Skeletal muscle cell (primary cell): ENCODE results near the gene CRYBG2.
"Not testable (repeated sequence)": the region's sequence is repeated elsewhere in the genome, so short reads cannot be mapped to it uniquely, and the experiment has no call there.

ENCODE experiments used
- DNase-seq: peaks from one replicate; pipeline ENCODE4 v3.0.0-alpha.2; 2010; ENCODE audit warnings: low read depth
- H3K4me3 ChIP-seq: 2 replicates; pipeline ENCODE4 v1.5.1; 2011; ENCODE audit warnings: low read depth, mild to moderate bottlenecking, control low read depth, low read length, moderate library complexity

CRYBG2 gene

GRCh38 chr1:26353976-26354820, at the start of gene CRYBG2:
Gene CRYBG2, minus strand, starts transcription at chr1:26354130. Its CDS starts 7,473 bp downstream, at chr1:26346657.
- no peak for DNase-seq
- no peak within 1 kb of the TSS for H3K4me3 ChIP-seq

GRCh38 chr1:26403656-26404055, 49.7 kb upstream of the CRYBG2 start:
- no peak for DNase-seq
- no peak overlapping the region for H3K4me3 ChIP-seq

GRCh38 chr1:26401891-26402290, 48.0 kb upstream of the CRYBG2 start:
- DNase-seq: no peak
- no peak overlapping the region for H3K4me3 ChIP-seq

DNA sequence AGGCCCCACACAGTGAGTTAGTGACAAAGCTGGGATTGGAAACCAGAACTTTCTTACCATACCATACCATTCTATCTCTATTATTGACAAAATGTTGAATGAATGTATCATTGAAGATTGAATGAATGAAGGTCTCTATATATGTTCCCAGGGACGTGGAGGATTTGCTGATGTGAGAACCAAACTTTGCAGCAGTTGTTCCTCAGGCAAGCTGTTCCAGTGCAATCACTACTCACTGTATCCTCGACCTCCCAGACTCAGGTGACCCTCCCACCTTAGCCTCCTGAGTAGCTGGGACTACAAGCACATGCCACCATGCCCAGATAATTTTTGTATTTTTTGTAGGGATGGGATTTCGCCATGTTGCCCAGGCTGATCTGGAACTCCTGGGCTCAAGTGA, 45.1 kb upstream of the CRYBG2 start:
- DNase-seq: no peak
- H3K4me3 ChIP-seq: no peak overlapping the region

DNA sequence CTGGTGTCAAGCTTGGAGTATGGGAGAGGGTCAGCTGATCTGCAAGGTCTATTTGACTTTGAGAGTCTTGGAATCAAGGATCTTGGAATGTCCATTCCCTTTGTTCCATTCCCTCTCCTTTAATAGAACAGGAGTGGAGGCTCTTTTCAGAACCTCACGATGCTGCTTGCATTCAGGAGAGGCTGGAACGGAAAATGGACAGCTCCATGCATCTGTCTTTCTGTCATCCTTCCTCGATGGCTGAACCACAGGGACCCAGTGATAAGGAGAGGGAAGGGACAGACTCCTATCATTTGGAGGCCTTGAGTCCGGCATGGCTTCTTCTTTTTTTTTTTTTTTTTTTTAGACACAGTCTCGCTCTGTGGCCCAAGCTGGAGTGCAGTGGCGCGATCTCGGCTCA, 41.8 kb upstream of the CRYBG2 start:
- no peak overlapping the region for H3K4me3 ChIP-seq
- no peak for DNase-seq

GRCh38 chr1:26391450-26391849, 37.5 kb upstream of the CRYBG2 start:
- DNase-seq: no peak
- H3K4me3 ChIP-seq: no peak overlapping the region

- no peak overlapping the region for H3K4me3 ChIP-seq
- no peak for DNase-seq
Measured at GRCh38 chr1:26389604-26390247, 35.8 kb upstream of the CRYBG2 start.

DNA sequence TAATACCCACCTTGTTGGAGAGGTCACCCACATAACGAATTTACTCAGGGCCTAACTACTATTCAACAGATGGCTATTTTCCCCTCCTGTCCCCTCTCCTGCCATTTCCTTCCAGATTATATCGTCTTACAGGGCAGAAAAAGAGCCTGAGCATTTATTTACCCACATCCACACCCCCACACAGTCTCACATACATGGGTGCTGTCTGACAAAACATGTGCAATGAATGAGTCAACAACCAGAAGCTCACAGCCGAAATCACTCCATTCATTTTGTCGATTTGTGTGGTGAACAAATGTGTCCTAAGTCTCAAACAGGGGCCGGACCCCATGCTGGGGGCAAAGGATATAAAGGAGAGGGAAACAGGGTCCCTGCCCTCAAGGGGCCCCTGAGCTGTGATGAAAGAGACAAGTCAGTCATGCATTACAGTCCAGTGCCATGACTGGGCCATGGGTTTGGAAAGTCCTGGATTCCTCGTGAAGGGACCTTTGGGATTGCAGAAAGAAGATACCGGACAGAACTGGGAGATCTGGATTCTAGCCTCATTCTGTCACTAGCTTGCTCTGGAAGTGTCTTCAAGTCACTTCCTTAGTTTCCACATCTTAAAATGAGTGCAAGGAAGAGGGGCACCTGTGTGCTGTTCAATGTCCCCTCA, 35.0 kb upstream of the CRYBG2 start:
- no peak for DNase-seq
- no peak overlapping the region for H3K4me3 ChIP-seq

- H3K4me3 ChIP-seq: no peak overlapping the region
- no peak for DNase-seq
Measured at GRCh38 chr1:26387447-26387846, 33.5 kb upstream of the CRYBG2 start.

DNA sequence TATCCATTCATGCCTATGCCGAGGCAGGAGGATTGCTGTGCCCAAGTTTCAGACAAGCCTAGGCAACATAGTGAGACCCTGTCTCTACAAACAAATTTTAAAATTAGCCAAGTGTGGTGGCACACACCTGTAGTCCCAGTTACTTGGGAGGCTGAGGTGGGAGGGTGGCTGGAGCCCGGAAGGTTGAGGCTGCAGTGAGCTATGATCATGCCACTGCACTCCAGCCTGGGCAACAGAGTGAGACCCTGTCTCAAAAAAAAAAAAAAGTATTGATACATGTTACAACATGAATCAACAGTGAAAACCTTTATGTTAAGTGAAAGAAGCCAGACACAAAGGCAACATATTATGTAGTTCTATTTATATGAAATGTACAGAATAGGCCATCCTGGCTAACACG, 31.1 kb upstream of the CRYBG2 start:
- not testable (repeated sequence) for H3K4me3 ChIP-seq, DNase-seq

GRCh38 chr1:26384076-26384475, 30.1 kb upstream of the CRYBG2 start:
- no peak for DNase-seq
- no peak overlapping the region for H3K4me3 ChIP-seq

DNA sequence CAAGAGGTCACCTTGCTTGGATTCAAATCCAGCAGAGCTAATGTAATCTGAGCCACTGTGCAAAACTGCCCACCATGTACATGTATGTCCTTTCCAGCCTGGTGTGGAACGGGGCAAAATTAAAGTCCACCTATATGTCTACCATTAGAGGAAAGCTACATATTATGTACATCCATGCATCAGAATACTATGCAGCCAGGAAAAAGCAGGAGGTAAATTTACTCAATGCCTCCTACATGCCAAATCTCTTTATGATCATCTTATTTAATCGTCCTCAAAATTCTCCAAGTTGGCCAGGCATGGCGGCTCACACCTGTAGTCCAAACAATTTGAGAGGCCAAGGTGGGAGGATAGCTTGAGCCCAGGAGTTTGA, 24.9 kb upstream of the CRYBG2 start:
- H3K4me3 ChIP-seq: no peak overlapping the region
- no peak for DNase-seq

DNA sequence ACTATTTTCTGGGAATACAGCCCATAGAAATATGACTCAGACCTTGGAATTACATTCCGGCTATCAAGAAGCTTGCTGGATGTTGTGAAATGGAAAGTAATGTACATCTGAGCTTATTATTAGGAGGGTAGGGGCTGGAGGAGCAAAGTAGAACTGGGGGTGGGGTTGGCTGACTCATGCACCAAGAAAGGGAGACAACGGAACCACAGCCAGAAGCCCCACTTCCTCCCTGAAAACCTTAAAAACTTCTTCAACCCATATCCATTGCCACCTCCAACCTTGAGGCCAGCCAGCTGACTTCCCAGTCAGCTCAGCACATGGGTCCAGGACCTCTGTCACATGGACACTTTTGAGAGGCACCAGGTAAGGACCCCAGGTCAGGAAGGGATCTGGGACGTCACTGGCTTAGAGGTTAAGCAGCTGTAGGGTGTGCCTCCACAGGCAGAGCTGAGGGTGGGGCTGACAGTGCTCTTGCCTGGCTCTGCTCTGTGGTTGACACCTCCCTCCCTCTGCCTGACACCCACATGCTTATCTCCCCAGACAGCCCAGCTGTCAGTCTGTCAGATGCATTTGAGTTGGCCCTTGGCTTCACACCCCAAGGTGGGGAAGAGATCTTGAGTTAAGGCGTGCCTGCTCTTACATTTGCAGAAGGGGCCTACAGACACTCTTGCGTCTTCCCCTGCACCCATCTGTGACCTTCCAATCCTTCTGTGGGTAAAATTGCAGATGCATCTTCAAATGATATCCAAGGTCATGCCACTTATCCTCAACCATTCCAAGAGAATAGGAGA, 24.4 kb upstream of the CRYBG2 start:
- peak; percentile 94 for DNase-seq
- no peak overlapping the region for H3K4me3 ChIP-seq

DNA sequence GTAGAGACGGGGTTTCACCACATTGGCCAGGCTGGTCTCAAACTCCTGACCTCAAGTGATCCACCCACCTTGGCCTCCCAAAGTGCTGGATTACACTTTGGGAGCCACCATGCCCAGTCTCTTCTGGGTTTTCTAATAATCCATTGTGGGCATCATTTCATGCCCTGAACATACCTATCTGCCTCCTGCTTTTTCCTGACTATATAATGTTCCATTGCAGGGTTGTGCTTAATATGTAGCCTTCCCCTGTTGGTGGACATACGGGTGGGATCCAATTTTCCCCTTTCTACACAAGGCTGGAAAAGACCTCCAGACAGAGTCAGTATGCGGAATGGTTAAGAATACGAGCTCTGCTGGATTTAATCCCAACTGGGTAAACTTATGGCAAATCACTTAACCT, 22.1 kb upstream of the CRYBG2 start:
- H3K4me3 ChIP-seq: no peak overlapping the region
- DNase-seq: no peak

GRCh38 chr1:26375081-26375480, 21.2 kb upstream of the CRYBG2 start:
- no peak overlapping the region for H3K4me3 ChIP-seq
- no peak for DNase-seq

GRCh38 chr1:26374361-26374760, 20.4 kb upstream of the CRYBG2 start:
- not testable (repeated sequence) for DNase-seq, H3K4me3 ChIP-seq

DNA sequence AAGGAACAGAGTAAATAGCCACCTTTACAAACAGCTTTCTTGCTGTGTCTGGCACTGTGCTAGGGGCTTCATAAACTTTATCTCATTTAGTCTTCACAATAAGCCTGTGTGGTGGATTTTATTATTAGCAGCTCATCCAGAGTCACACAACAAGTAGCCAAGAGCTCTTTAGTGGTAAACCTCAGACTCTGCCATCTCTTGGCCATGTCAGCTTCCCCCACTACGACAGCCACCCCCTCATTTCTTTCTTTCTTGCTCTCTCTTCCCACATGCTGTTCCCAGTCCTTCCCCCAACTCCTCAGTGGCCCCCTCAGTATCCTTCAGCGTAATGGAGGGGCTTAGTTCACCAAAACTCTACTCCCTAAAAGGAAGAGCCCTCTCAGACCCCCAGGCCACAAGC, 19.9 kb upstream of the CRYBG2 start:
- H3K4me3 ChIP-seq: no peak overlapping the region
- DNase-seq: no peak

GRCh38 chr1:26373281-26373680, 19.4 kb upstream of the CRYBG2 start:
- DNase-seq: no peak
- H3K4me3 ChIP-seq: no peak overlapping the region

- not testable (repeated sequence) for DNase-seq, H3K4me3 ChIP-seq
Measured at GRCh38 chr1:26372611-26373010, 18.7 kb upstream of the CRYBG2 start, which contains the start of gene ZNF683. Gene ZNF683, minus strand, starts transcription at chr1:26372750. Its CDS starts 4,179 bp downstream, at chr1:26368571.

- no peak for DNase-seq
- no peak overlapping the region for H3K4me3 ChIP-seq
Measured at GRCh38 chr1:26372039-26372438, 18.1 kb upstream of the CRYBG2 start.
